Breast epithelium (tissue), 4 donors: ENCODE measurements around the gene TAOK1. TPM values are rescaled to one million over a fixed set of nuclear protein-coding genes. Genes with fewer than 3 reads are reported as not detected.

ENCODE experiments used
- DNase-seq, 2 donors: peaks; one replicate each; pipeline ENCODE4 v3.0.0-alpha.2; 2019; ENCODE audit warnings: low spot score in 2 of 2
- H3K27ac ChIP-seq, 2 donors: fragments of 200-600 bp; sonication (generic) in 1 of 2; one replicate each; pipeline ENCODE4 v1.5.1; 2016 to 2019; ENCODE audit warnings: mild to moderate bottlenecking in 1 of 2
- H3K27me3 ChIP-seq, 2 donors: fragments of 200-600 bp; sonication (generic) in 1 of 2; one replicate each; pipeline versions ENCODE4 v1.5.1 to v1.6.0; 2017 to 2019; ENCODE audit warnings: control low read depth in 1 of 2, mild to moderate bottlenecking in 1 of 2
- H3K36me3 ChIP-seq: fragments of 200-600 bp; one replicate; pipeline ENCODE4 v1.5.1; 2019
- H3K4me1 ChIP-seq, 2 donors: fragments of 200-600 bp; sonication (generic); one replicate each; pipeline ENCODE4 v1.5.1; 2016 to 2019; ENCODE audit warnings: control low read depth in 1 of 2
- H3K4me3 ChIP-seq, 3 donors: fragments of 200-600 bp; sonication (generic); 1 replicate in 2 of 3; 2 replicates in 1 of 3; pipeline ENCODE4 v1.5.1; 2016 to 2019; ENCODE audit warnings: mild to moderate bottlenecking in 3 of 3, moderate library complexity in 2 of 3
- H3K9me3 ChIP-seq, 2 donors: fragments of 200-600 bp; sonication (generic) in 1 of 2; one replicate each; pipeline ENCODE4 v1.5.1; 2016 to 2019; ENCODE audit warnings: control low read depth in 1 of 2
- CTCF ChIP-seq, 3 donors: fragments of 450-650 bp; IDR thresholded peaks; one replicate each; pipeline ENCODE4 v1.5.1; 2016 to 2017; ENCODE audit warnings: antibody characterized with exemption in 3 of 3, mild to moderate bottlenecking in 3 of 3, moderate library complexity in 3 of 3
- POLR2A ChIP-seq: fragments of 450-650 bp; IDR thresholded peaks from one replicate; pipeline ENCODE4 v1.6.1; 2016; ENCODE audit warnings: antibody characterized with exemption, mild to moderate bottlenecking, moderate library complexity
- POLR2AphosphoS5 ChIP-seq, 3 donors: sonication (generic); formaldehyde crosslinking; IDR thresholded peaks; one replicate each; pipeline ENCODE4 v1.6.1; 2017; ENCODE audit warnings: antibody characterized with exemption in 3 of 3
- intact Hi-C: fragments of 100-400 bp; cut with DNase I; formaldehyde crosslinking; loops from one replicate; pipeline ENCODE4 v1.15.1; 2023; ENCODE audit warnings: low total_unique reads
- total RNA-seq, 3 donors: library from RNA; depleted of rRNA; stranded (reverse); fragments of >200 nt; gene quantifications; one replicate each; pipeline ENCODE4 v1.1.0, GENCODE V29; 2016

TAOK1 gene
- total RNA-seq, 3 donors from 2014 or later = 62.6 to 77.1 (median 67.8) TPM

- H3K27ac ChIP-seq = no peak overlapping the region
- no peak for TF ChIP-seq POLR2A
- no peak for TF ChIP-seq CTCF (IDR thresholded peaks at IDR 0.05)
- TF ChIP-seq POLR2AphosphoS5 (IDR thresholded peaks at IDR 0.05) = no peak
- no peak for DNase-seq
- H3K4me3 ChIP-seq = no peak overlapping the region
- intact Hi-C loops = no loop called here
- H3K9me3 ChIP-seq = no peaks in the 10 kb centered on the region
- H3K36me3 ChIP-seq = no peaks in the 10 kb centered on the region
- no peaks in the 10 kb centered on the region for H3K27me3 ChIP-seq
- no peaks in the 10 kb centered on the region for H3K4me1 ChIP-seq
Measured at GRCh38 chr17:29420128-29420527, 30.0 kb downstream of the TAOK1 start.

GRCh38 chr17:29430275-29430674 lies 40.1 kb downstream of the TAOK1 start:
- H3K27me3 ChIP-seq = no peaks in the 10 kb centered on the region
- DNase-seq = no peak
- no peaks in the 10 kb centered on the region for H3K36me3 ChIP-seq
- H3K27ac ChIP-seq = no peak overlapping the region
- no peaks in the 10 kb centered on the region for H3K4me1 ChIP-seq
- no peaks in the 10 kb centered on the region for H3K9me3 ChIP-seq
- TF ChIP-seq POLR2A (no peak), POLR2AphosphoS5 (IDR thresholded peaks at IDR 0.05) (no peak), CTCF (IDR thresholded peaks at IDR 0.05) (no peak)
- no peak overlapping the region for H3K4me3 ChIP-seq
- intact Hi-C loops = no loop called here

- Histone ChIP-seq H3K4me1 (no peaks in the 10 kb centered on the region), H3K27ac (no peak overlapping the region), H3K4me3 (no peak overlapping the region), H3K9me3 (no peaks in the 10 kb centered on the region), H3K36me3 (no peaks in the 10 kb centered on the region), H3K27me3 (no peaks in the 10 kb centered on the region)
- intact Hi-C loops = no loop called here
- TF ChIP-seq POLR2AphosphoS5 (IDR thresholded peaks at IDR 0.05) = no peak
- no peak for TF ChIP-seq POLR2A
- no peak for TF ChIP-seq CTCF (IDR thresholded peaks at IDR 0.05)
- DNase-seq = no peak
Measured at GRCh38 chr17:29433541-29433940, 43.4 kb downstream of the TAOK1 start.

GRCh38 chr17:29434550-29434949 lies 44.4 kb downstream of the TAOK1 start:
- Histone ChIP-seq H3K4me3 (no peak overlapping the region), H3K9me3 (no peaks in the 10 kb centered on the region), H3K4me1 (no peaks in the 10 kb centered on the region), H3K36me3 (no peaks in the 10 kb centered on the region), H3K27me3 (no peaks in the 10 kb centered on the region), H3K27ac (no peak overlapping the region)
- TF ChIP-seq POLR2A (no peak), CTCF (IDR thresholded peaks at IDR 0.05) (no peak), POLR2AphosphoS5 (IDR thresholded peaks at IDR 0.05) (no peak)
- intact Hi-C loops = no loop called here
- no peak for DNase-seq

- Histone ChIP-seq H3K27me3 (no peaks in the 10 kb centered on the region), H3K9me3 (no peaks in the 10 kb centered on the region), H3K36me3 (no peaks in the 10 kb centered on the region), H3K4me1 (no peaks in the 10 kb centered on the region), H3K4me3 (no peak overlapping the region), H3K27ac (no peak overlapping the region)
- TF ChIP-seq CTCF (IDR thresholded peaks at IDR 0.05) (no peak), POLR2AphosphoS5 (IDR thresholded peaks at IDR 0.05) (no peak), POLR2A (no peak)
- no peak for DNase-seq
- intact Hi-C loops = no loop called here
Measured at GRCh38 chr17:29442451-29442850, 52.3 kb downstream of the TAOK1 start.
